DMS 273 (cell line): ENCODE data around the gene PLA2G15.
A peak's percentile ranks its signal among the peaks of the same experiment; 100 is the strongest.

Source experiments
- DNase-seq: peaks from one replicate; lab custom pipeline; 2025; ENCODE audit not compliant: unreplicated experiment; lab: John Stamatoyannopoulos, UW

Gene PLA2G15

DNA sequence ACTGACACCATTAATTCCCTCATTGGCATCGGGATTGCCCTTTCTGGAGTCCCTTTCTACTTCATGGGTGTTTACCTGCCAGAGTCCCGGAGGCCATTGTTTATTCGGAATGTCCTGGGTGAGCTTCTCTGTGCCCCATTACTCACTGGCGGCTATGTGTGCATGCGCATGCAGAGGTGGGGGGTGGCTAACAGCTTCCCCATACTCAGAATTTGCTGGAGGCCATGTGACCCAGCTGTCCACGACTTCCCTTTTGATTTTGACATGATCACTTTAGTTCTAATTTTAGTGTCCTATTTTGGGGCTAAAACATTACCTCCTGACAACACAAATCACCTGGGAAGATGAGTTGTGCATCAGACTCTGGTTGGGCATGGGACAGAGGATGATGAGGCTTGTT lies 51.5 kb downstream of the PLA2G15 start:
- DNase-seq: no peak

DNA sequence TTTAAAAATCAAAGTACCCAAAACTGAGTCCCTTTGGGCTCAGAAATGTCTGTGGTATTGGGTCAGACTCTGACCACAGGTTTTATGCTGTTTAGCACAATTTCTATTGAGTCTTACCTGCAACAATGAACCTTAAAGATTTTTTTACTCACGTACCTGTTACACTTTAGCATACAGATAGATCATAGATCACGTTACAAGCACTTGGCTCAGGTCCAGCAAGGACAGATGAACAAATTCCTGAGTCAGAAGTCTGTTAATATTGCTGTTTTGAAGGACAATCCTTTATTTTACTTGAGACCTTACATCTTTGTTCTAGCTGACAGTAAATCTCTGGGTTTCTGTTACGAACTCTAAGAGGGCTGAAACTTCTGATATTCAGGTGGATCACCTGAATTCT lies 52.7 kb downstream of the PLA2G15 start:
- DNase-seq: peak; percentile 52

DNA sequence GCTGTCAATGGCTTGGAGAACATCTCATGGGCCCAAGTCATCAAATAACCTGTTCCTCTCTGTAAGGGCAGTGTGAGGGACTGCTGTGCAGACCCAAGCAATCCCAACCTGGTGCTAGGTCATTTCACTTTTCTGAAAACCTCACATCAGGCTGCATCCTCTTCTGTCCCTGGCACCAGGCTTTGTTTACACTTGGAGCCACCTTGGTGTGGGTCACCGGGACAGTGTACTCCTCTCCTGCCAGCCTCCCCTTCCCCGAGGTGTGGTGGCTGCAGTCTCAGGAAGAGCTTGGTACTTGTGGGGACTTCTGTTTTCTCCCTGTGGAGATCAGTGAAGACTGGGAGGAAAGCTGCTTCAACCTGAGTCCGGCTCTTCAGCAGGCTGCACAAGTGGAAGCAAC lies 53.1 kb downstream of the PLA2G15 start:
- no peak for DNase-seq

DNA sequence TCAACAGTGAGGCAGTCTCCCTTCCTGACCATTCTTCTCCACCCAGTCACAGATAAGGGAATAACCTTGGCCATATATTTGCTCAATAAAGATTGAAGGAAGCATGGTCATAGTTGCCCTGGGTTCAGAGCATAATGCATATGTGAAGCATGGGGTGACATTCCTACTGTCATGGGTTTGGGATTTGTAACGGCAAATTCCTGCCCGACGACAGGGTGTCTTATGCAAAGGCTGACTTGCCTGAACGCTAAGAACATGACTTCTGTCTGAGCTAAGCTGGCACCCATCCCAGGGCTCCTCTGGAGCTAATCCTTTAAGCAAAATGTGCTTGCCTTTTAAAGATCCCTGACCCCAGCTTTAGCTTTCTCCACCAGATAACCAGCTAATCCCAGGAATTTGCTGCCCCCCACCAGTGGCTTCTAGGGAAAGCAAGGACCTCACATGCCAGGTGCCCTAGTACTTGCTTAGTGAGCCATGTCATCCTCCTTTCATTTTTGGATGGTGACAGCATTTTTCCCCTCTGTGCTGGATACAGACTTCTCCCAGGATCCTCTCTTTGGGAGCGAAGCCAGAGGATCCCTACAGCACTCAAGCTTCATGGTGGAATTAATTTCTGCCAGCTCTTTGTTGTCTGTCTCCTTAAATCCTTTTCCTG lies 53.9 kb downstream of the PLA2G15 start:
- peak; percentile 59 for DNase-seq

DNA sequence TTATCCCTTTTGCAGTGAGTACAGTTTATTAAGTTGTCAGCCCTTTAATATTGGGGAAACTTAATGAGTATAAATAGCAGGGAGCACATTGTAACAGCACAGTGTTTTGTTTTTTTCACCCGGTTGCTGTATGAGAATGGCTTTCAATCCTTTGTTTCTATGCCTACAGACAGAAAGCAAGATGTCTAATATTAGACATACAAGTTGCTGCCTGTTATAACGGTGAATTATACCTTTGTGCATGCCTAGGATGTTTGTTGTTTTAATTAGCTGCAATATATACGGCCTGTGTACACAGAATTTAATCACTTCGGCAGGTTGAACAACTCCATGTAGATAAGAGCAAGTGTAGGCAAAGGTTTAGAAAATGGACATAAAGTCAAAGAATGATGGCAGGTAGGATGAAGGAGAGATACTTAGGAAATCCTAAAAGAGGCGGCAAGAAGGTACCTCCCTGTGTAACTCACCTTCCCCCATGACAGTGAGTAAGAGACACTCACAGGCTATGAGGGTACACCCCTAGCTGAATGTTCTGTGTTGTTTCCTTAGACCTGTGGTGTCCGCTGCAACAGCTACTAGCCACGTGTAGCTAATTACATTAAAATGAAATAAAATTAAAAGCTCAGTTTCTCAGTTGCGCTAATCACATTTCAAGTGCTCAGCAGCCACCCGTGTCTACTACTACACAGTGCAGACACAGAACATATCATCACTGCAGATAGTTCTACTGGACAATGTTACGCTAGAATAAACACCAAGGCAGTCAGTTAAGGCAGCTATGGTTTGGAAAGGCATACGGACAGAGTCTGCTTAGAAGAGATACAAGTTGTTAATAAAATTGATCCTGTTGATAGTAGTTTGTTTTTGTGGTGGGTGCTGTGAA lies 54.6 kb downstream of the PLA2G15 start:
- DNase-seq: no peak

DNA sequence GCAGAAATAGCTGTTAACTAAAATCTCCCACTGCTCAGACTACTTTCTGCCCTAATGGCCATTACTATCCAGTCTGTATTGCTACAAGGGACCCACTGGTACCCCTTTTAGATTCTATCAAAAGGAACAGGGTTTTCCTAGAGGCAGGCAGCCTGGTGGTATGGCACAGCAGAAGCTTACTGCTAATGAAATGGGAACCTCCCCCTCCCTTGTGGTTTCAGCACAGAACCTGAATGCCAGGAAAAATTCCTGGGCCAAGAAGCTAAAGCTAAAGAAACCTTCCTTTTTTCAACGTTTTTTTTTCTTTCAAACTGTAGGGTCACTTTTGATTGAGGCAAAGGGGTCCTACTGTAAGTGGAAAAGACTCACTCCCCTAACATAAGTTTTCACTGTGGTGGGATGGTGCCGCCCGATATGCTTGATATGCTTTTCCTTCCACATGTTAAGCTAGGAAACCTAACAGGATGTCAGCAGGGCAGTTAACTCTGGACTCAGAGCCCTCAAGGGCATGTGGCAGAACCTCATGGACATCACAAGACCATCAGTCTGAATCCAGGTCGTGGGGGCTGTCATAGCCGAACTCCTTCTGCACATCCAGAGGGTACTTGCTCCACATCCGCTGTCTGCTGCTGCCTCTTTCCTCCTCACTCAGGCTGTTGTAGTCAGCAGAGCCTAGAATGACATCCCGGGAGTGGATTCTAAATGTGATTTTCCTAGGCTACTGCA lies 55.7 kb downstream of the PLA2G15 start:
- DNase-seq: no peak

DNA sequence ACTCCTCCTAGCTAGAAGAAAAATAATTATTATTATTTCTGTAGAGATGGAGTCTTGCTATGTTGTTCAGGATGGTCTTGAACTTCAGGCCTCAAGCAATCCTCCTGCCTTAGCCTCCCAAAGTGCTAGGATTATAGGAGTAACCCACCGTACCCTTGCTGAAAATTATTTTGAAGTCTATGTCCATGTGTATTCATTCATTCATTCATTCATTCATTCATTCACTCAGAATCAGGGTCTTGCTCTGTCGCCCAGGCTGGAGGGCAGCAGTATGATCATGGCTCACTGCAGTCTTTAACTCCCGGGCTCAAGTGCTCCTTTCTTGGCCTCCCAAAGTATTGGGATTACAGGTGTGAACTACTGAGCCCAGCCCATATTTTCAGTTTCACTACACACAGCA lies 61.5 kb downstream of the PLA2G15 start:
- no peak for DNase-seq

DNA sequence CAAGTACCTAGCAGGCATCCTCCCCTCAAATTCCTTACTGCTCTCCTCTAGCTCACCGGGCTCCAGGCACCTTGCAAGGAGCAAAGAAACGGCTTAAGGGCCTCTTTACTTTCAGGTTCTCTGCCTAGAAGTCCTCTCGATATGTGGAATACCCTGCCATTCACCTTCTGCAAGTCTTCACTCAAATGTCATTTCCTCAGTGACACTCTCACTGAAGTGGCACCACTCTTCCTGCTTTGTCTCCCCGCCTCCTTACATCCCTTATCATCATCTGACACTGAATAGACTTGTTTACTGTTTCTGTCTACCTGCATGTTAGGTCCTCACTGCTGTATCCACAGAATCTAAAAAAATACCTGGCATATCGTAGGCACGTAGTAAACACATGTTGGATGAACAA lies 64.6 kb downstream of the PLA2G15 start:
- no peak for DNase-seq

DNA sequence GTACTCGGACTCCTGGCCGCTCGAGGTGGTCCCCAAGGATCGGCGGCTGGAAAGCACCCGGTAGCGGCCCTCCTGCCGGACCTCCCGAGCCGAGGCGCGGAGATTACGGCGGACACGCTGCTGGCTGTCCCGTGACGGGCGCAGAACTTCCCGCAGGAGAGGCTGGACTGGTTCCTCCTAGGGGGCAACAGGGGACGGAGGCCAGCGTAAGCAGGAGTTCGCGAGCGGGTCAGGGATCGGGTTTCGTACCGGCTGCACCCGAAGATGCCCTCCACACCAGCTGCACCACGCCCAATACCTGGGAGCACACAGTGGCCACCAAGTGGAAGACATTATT lies 65.2 kb downstream of the PLA2G15 start:
- no peak for DNase-seq
